Measurements from ENCODE around the gene CFAP73.

The CFAP73 gene

GRCh38 chr12:113149361-113150150 lies at the start of gene CFAP73:
Gene CFAP73, plus strand, starts transcription at chr12:113149724. Its CDS starts 134 bp downstream, at chr12:113149858.
- ATAC-seq (no peak), DNase-seq (ENCODE audit: low spot score in 2 of 2) (no peak)
- Mint-ChIP-seq H3K27ac (no peak within 1 kb of the TSS), H3K4me1 (peaks cover 17% of the 10 kb centered on the region), H3K4me3 (no peak within 1 kb of the TSS), H3K36me3 (no peaks in the 10 kb centered on the region), H3K9me3 (no peaks in the 10 kb centered on the region)

- ATAC-seq (no peak), DNase-seq (ENCODE audit: low spot score in 2 of 2) (no peak)
- peaks cover 24% of the 10 kb centered on the region for H3K36me3 Mint-ChIP-seq
- H3K4me1 Mint-ChIP-seq: peaks cover 24% of the 10 kb centered on the region
- no peaks in the 10 kb centered on the region for H3K9me3 Mint-ChIP-seq
- no peak overlapping the region for H3K27ac Mint-ChIP-seq
- H3K4me3 Mint-ChIP-seq: no peak overlapping the region
Measured at GRCh38 chr12:113099764-113100163, 49.8 kb upstream of the CFAP73 start.

- Mint-ChIP-seq H3K9me3 (no peaks in the 10 kb centered on the region), H3K4me1 (peaks cover 20% of the 10 kb centered on the region), H3K36me3 (peaks cover 16% of the 10 kb centered on the region), H3K4me3 (no peak overlapping the region), H3K27ac (no peak overlapping the region)
- ATAC-seq: no peak
- DNase-seq (ENCODE audit: low spot score in 2 of 2): no peak
Measured at GRCh38 chr12:113101751-113102150, 47.8 kb upstream of the CFAP73 start.

GRCh38 chr12:113102811-113103210 lies 46.7 kb upstream of the CFAP73 start:
- Mint-ChIP-seq H3K4me1 (peaks cover 25% of the 10 kb centered on the region), H3K4me3 (no peak overlapping the region), H3K36me3 (peaks cover 16% of the 10 kb centered on the region), H3K27ac (no peak overlapping the region), H3K9me3 (no peaks in the 10 kb centered on the region)
- DNase-seq (ENCODE audit: low spot score in 2 of 2) (no peak), ATAC-seq (no peak)

GRCh38 chr12:113103756-113104450 lies 45.6 kb upstream of the CFAP73 start:
- no peaks in the 10 kb centered on the region for H3K9me3 Mint-ChIP-seq
- peaks cover 11% of the 10 kb centered on the region for H3K36me3 Mint-ChIP-seq
- H3K4me1 Mint-ChIP-seq: peaks cover 17% of the 10 kb centered on the region
- peak overlapping the region; percentile 68 for H3K4me3 Mint-ChIP-seq
- DNase-seq (ENCODE audit: low spot score in 2 of 2) (peak; percentile 20 to 60), ATAC-seq (peak; percentile 90)
- H3K27ac Mint-ChIP-seq: no peak overlapping the region

GRCh38 chr12:113104953-113105510 lies 44.5 kb upstream of the CFAP73 start:
- H3K4me1 Mint-ChIP-seq: peaks cover 28% of the 10 kb centered on the region
- peaks cover 10% of the 10 kb centered on the region for H3K36me3 Mint-ChIP-seq
- H3K9me3 Mint-ChIP-seq: no peaks in the 10 kb centered on the region
- ATAC-seq (no peak), DNase-seq (ENCODE audit: low spot score in 2 of 2) (no peak)
- no peak overlapping the region for H3K27ac Mint-ChIP-seq
- H3K4me3 Mint-ChIP-seq: peak overlapping the region; percentile 68

GRCh38 chr12:113105606-113106271 lies 43.8 kb upstream of the CFAP73 start:
- Mint-ChIP-seq H3K4me3 (no peak overlapping the region), H3K4me1 (peaks cover 34% of the 10 kb centered on the region), H3K27ac (peak overlapping the region; percentile 21), H3K36me3 (peaks cover 10% of the 10 kb centered on the region), H3K9me3 (no peaks in the 10 kb centered on the region)
- DNase-seq (ENCODE audit: low spot score in 2 of 2): no peak
- ATAC-seq: no peak

GRCh38 chr12:113106361-113106760 lies 43.2 kb upstream of the CFAP73 start:
- no peaks in the 10 kb centered on the region for H3K9me3 Mint-ChIP-seq
- peaks cover 39% of the 10 kb centered on the region for H3K4me1 Mint-ChIP-seq
- H3K4me3 Mint-ChIP-seq: no peak overlapping the region
- H3K36me3 Mint-ChIP-seq: peaks cover 14% of the 10 kb centered on the region
- no peak for DNase-seq (ENCODE audit: low spot score in 2 of 2)
- ATAC-seq: no peak
- H3K27ac Mint-ChIP-seq: peak overlapping the region; percentile 21

- no peak overlapping the region for H3K4me3 Mint-ChIP-seq
- no peak for DNase-seq (ENCODE audit: low spot score in 2 of 2)
- H3K4me1 Mint-ChIP-seq: peaks cover 39% of the 10 kb centered on the region
- ATAC-seq: no peak
- H3K36me3 Mint-ChIP-seq: peaks cover 10% of the 10 kb centered on the region
- H3K9me3 Mint-ChIP-seq: no peaks in the 10 kb centered on the region
- no peak overlapping the region for H3K27ac Mint-ChIP-seq
Measured at GRCh38 chr12:113108308-113108707, 41.2 kb upstream of the CFAP73 start.

- no peak for ATAC-seq
- peak overlapping the region; percentile 75 for H3K27ac Mint-ChIP-seq
- peaks cover 10% of the 10 kb centered on the region for H3K36me3 Mint-ChIP-seq
- peaks cover 33% of the 10 kb centered on the region for H3K4me1 Mint-ChIP-seq
- no peak overlapping the region for H3K4me3 Mint-ChIP-seq
- DNase-seq (ENCODE audit: low spot score in 2 of 2): no peak
- no peaks in the 10 kb centered on the region for H3K9me3 Mint-ChIP-seq
Measured at GRCh38 chr12:113109360-113109759, 40.2 kb upstream of the CFAP73 start.

- Mint-ChIP-seq H3K27ac (peak overlapping the region; percentile 75), H3K4me1 (peaks cover 33% of the 10 kb centered on the region), H3K9me3 (no peaks in the 10 kb centered on the region), H3K4me3 (no peak overlapping the region), H3K36me3 (peaks cover 10% of the 10 kb centered on the region)
- no peak for DNase-seq (ENCODE audit: low spot score in 2 of 2)
- ATAC-seq: peak; percentile 39
Measured at GRCh38 chr12:113109872-113110599, 39.5 kb upstream of the CFAP73 start.

- Mint-ChIP-seq H3K27ac (no peak overlapping the region), H3K4me1 (peaks cover 32% of the 10 kb centered on the region), H3K36me3 (peaks cover 10% of the 10 kb centered on the region), H3K9me3 (no peaks in the 10 kb centered on the region), H3K4me3 (no peak overlapping the region)
- ATAC-seq: no peak
- no peak for DNase-seq (ENCODE audit: low spot score in 2 of 2)
Measured at GRCh38 chr12:113111247-113111646, 38.3 kb upstream of the CFAP73 start.

GRCh38 chr12:113112043-113112899 lies 37.3 kb upstream of the CFAP73 start:
- no peak overlapping the region for H3K4me3 Mint-ChIP-seq
- H3K36me3 Mint-ChIP-seq: peaks cover 10% of the 10 kb centered on the region
- DNase-seq (ENCODE audit: low spot score in 2 of 2) (no peak), ATAC-seq (no peak)
- no peaks in the 10 kb centered on the region for H3K9me3 Mint-ChIP-seq
- no peak overlapping the region for H3K27ac Mint-ChIP-seq
- H3K4me1 Mint-ChIP-seq: peaks cover 23% of the 10 kb centered on the region

GRCh38 chr12:113113397-113113796 lies 36.1 kb upstream of the CFAP73 start:
- H3K36me3 Mint-ChIP-seq: peaks cover 10% of the 10 kb centered on the region
- no peak for DNase-seq (ENCODE audit: low spot score in 2 of 2)
- no peak for ATAC-seq
- H3K27ac Mint-ChIP-seq: no peak overlapping the region
- no peak overlapping the region for H3K4me3 Mint-ChIP-seq
- H3K4me1 Mint-ChIP-seq: peaks cover 23% of the 10 kb centered on the region
- H3K9me3 Mint-ChIP-seq: no peaks in the 10 kb centered on the region

All from stimulated activated effector memory CD8-positive, alpha-beta T cell treated with anti-CD3 and anti-CD28 coated beads, Interleukin-12 subunit alpha, Interleukin-12 subunit beta, amount 100 ng/mL, for 72 hours (primary cell).